WTC11 (cell line): ENCODE results near the gene ZNF335. TPM values are rescaled to one million over a fixed set of nuclear protein-coding genes. Genes with fewer than 3 reads are reported as not detected.

Experiments used
- ESRRA ChIP-seq: sonication (generic); formaldehyde crosslinking; IDR thresholded peaks from 2 replicates; pipeline ENCODE4 v1.8.1; 2022; ENCODE audit warnings: mild to moderate bottlenecking, missing genetic modification reagents, borderline replicate concordance
- ETV6 ChIP-seq: sonication (generic); formaldehyde crosslinking; IDR thresholded peaks from 2 replicates; pipeline ENCODE4 v1.8.1; 2022; ENCODE audit warnings: mild to moderate bottlenecking, missing genetic modification reagents
- FOXJ3 ChIP-seq: sonication (generic); formaldehyde crosslinking; IDR thresholded peaks from 2 replicates; pipeline ENCODE4 v1.9.0; 2021; ENCODE audit warnings: missing genetic modification reagents, mild to moderate bottlenecking, borderline replicate concordance
- FOXK1 ChIP-seq: sonication (generic); formaldehyde crosslinking; IDR thresholded peaks from 2 replicates; pipeline ENCODE4 v1.8.0; 2022; ENCODE audit warnings: mild to moderate bottlenecking, moderate library complexity, missing genetic modification reagents
- JAZF1 ChIP-seq: fragments of 250-450 bp; sonication (Bioruptor Pico); IDR thresholded peaks from 2 replicates; pipeline ENCODE4 v1.9.0; 2021; ENCODE audit warnings: moderate library complexity, mild to moderate bottlenecking, inconsistent platforms
- NR3C1 ChIP-seq: sonication (generic); formaldehyde crosslinking; conservative IDR thresholded peaks from 2 replicates; pipeline ENCODE4 v1.8.1; 2023; ENCODE audit warnings: low read depth, mild to moderate bottlenecking, missing genetic modification reagents
- PRRX2 ChIP-seq: fragments of 250-450 bp; sonication (Bioruptor Pico); IDR thresholded peaks from 2 replicates; pipeline ENCODE4 v1.8.0; 2021; ENCODE audit warnings: mild to moderate bottlenecking
- RELA ChIP-seq: sonication (generic); formaldehyde crosslinking; IDR thresholded peaks from 2 replicates; pipeline ENCODE4 v1.8.1; 2022; ENCODE audit warnings: missing genetic modification reagents, mild to moderate bottlenecking, borderline replicate concordance
- SP1 ChIP-seq: sonication (generic); formaldehyde crosslinking; conservative IDR thresholded peaks from 2 replicates; pipeline ENCODE4 v1.8.1; 2022; ENCODE audit warnings: missing genetic modification reagents
- TEAD1 ChIP-seq: sonication (generic); formaldehyde crosslinking; IDR thresholded peaks from 2 replicates; pipeline ENCODE4 v1.8.0; 2022; ENCODE audit warnings: mild to moderate bottlenecking, missing genetic modification reagents
- ZBTB21 ChIP-seq: sonication (generic); formaldehyde crosslinking; IDR thresholded peaks from 2 replicates; pipeline ENCODE4 v1.8.1; 2023; ENCODE audit warnings: mild to moderate bottlenecking, missing genetic modification reagents, borderline replicate concordance
- ZNF232 ChIP-seq: sonication (generic); formaldehyde crosslinking; IDR thresholded peaks from 2 replicates; pipeline ENCODE4 v1.8.0; 2022; ENCODE audit warnings: mild to moderate bottlenecking, missing genetic modification reagents
- ZNF317 ChIP-seq: sonication (generic); formaldehyde crosslinking; IDR thresholded peaks from 2 replicates; pipeline ENCODE4 v1.8.1; 2023; ENCODE audit warnings: low read depth, mild to moderate bottlenecking, moderate library complexity, missing genetic modification reagents, borderline replicate concordance
- ZNF416 ChIP-seq: fragments of 250-450 bp; sonication (Bioruptor Pico); IDR thresholded peaks from 2 replicates; pipeline ENCODE4 v1.9.0; 2021; ENCODE audit warnings: mild to moderate bottlenecking, inconsistent platforms
- total RNA-seq: library from RNA; stranded (reverse); gene quantifications from 3 replicates; pipeline ENCODE4 v1.2.3, GENCODE V29; 2021
- TF ChIP-seq, protein P1 (sequence below): sonication (generic); formaldehyde crosslinking; IDR thresholded peaks from 2 replicates; pipeline ENCODE4 v1.8.0; 2022; ENCODE audit warnings: mild to moderate bottlenecking, missing genetic modification reagents
- TF ChIP-seq, protein P2 (sequence below): sonication (generic); formaldehyde crosslinking; IDR thresholded peaks from 2 replicates; pipeline ENCODE4 v1.8.0; 2022; ENCODE audit warnings: missing genetic modification reagents
- TF ChIP-seq, protein P3 (sequence below): sonication (generic); formaldehyde crosslinking; IDR thresholded peaks from 2 replicates; pipeline ENCODE4 v1.8.1; 2023; ENCODE audit warnings: mild to moderate bottlenecking, missing genetic modification reagents, moderate library complexity
- TF ChIP-seq, protein P4 (sequence below): fragments of 250-450 bp; sonication (Bioruptor Pico); IDR thresholded peaks from 2 replicates; pipeline ENCODE4 v1.9.0; 2021; ENCODE audit warnings: mild to moderate bottlenecking
- TF ChIP-seq, protein P5 (sequence below): sonication (generic); formaldehyde crosslinking; IDR thresholded peaks from 2 replicates; pipeline ENCODE4 v1.8.1; 2023; ENCODE audit warnings: mild to moderate bottlenecking, missing genetic modification reagents, borderline replicate concordance
- TF ChIP-seq, protein P6 (sequence below): sonication (generic); formaldehyde crosslinking; IDR thresholded peaks from 2 replicates; pipeline ENCODE4 v1.8.0; 2023; ENCODE audit warnings: mild to moderate bottlenecking, missing genetic modification reagents
- TF ChIP-seq, protein P7 (sequence below): sonication (generic); formaldehyde crosslinking; IDR thresholded peaks from 2 replicates; pipeline ENCODE4 v1.8.1; 2022; ENCODE audit warnings: missing genetic modification reagents, borderline replicate concordance

The ZNF335 gene
- total RNA-seq, 1 experiment from 2014 or later = 20.0 TPM

DNA sequence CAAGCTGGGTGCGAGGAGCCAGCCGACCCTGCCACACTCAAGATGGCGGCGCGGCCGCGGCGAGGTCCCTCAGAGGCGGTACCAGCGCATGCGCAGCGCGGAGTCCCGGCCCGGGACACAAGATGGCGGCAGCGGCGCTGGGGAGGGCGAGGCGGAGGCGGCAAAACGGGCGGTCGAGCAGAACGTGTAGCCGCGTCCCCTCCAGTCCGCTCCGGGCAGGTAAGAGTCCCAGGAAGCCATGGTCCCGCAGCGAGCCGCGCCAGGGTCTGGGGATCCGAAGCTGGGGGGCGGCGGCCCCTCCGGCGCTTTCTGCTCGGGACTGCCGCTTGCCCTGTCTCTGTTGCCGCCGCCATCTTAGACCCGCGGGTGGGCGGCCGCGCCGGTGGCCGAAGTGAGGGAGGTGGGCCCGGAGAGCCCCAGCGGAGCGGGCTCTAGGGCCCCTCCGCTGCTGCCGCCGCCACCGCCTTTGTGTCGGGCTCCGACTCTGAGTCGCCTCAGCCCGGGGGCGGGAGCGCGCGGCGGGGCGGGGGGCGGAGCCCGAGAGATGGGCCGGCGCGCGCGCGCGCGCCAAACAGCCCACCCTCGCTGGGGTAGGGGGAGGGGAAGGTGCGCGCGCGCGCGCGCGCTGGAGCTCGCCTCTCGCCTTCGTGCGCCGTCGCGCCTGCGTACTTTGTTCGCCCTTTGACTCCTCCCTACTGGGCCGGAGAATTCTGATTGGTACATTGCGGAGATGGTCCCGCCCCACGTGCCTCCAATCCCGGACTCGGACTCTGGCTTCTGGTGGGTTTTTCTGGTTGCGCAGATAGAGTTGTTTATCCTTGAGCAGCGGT is 37.2 kb downstream of the ZNF335 start, which contains the start of gene PCIF1 (continued):
- TF ChIP-seq ZBTB21 (CRISPR knock-in tag) = 0 out of 2 replicates have a peak, but pooled peaks have one; percentile 56
- 0 out of 2 replicates have a peak, but pooled peaks have one; percentile 51 for TF ChIP-seq NR3C1
- no peak for TF ChIP-seq FOXJ3 (CRISPR knock-in tag)
- TF ChIP-seq SP1 (CRISPR knock-in tag) = peak; percentile 100
- TF ChIP-seq, protein P1, sequence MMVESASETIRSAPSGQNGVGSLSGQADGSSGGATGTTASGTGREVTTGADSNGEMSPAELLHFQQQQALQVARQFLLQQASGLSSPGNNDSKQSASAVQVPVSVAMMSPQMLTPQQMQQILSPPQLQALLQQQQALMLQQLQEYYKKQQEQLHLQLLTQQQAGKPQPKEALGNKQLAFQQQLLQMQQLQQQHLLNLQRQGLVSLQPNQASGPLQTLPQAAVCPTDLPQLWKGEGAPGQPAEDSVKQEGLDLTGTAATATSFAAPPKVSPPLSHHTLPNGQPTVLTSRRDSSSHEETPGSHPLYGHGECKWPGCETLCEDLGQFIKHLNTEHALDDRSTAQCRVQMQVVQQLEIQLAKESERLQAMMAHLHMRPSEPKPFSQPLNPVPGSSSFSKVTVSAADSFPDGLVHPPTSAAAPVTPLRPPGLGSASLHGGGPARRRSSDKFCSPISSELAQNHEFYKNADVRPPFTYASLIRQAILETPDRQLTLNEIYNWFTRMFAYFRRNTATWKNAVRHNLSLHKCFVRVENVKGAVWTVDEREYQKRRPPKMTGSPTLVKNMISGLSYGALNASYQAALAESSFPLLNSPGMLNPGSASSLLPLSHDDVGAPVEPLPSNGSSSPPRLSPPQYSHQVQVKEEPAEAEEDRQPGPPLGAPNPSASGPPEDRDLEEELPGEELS (CRISPR knock-in tag) = peak; percentile 66
- TF ChIP-seq ETV6 (CRISPR knock-in tag) = no peak; the same call in 1 of the 2 replicates
- TF ChIP-seq FOXK1 (CRISPR knock-in tag) = peak; percentile 74
- peak; percentile 81; the same call in 1 of the 2 replicates for TF ChIP-seq ZNF416
- peak; percentile 85; the same call in 1 of the 2 replicates for TF ChIP-seq ESRRA
- TF ChIP-seq, protein P2, sequence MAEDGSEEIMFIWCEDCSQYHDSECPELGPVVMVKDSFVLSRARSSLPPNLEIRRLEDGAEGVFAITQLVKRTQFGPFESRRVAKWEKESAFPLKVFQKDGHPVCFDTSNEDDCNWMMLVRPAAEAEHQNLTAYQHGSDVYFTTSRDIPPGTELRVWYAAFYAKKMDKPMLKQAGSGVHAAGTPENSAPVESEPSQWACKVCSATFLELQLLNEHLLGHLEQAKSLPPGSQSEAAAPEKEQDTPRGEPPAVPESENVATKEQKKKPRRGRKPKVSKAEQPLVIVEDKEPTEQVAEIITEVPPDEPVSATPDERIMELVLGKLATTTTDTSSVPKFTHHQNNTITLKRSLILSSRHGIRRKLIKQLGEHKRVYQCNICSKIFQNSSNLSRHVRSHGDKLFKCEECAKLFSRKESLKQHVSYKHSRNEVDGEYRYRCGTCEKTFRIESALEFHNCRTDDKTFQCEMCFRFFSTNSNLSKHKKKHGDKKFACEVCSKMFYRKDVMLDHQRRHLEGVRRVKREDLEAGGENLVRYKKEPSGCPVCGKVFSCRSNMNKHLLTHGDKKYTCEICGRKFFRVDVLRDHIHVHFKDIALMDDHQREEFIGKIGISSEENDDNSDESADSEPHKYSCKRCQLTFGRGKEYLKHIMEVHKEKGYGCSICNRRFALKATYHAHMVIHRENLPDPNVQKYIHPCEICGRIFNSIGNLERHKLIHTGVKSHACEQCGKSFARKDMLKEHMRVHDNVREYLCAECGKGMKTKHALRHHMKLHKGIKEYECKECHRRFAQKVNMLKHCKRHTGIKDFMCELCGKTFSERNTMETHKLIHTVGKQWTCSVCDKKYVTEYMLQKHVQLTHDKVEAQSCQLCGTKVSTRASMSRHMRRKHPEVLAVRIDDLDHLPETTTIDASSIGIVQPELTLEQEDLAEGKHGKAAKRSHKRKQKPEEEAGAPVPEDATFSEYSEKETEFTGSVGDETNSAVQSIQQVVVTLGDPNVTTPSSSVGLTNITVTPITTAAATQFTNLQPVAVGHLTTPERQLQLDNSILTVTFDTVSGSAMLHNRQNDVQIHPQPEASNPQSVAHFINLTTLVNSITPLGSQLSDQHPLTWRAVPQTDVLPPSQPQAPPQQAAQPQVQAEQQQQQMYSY (CRISPR knock-in tag) = peak; percentile 39; the same call in 1 of the 2 replicates
- peak; percentile 83; the same call in 1 of the 2 replicates for TF ChIP-seq PRRX2 (CRISPR knock-in tag)
- TF ChIP-seq TEAD1 (CRISPR knock-in tag) = peak; percentile 92
- TF ChIP-seq, protein P3, sequence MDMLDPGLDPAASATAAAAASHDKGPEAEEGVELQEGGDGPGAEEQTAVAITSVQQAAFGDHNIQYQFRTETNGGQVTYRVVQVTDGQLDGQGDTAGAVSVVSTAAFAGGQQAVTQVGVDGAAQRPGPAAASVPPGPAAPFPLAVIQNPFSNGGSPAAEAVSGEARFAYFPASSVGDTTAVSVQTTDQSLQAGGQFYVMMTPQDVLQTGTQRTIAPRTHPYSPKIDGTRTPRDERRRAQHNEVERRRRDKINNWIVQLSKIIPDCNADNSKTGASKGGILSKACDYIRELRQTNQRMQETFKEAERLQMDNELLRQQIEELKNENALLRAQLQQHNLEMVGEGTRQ (CRISPR knock-in tag) = peak; percentile 88
- no peak for TF ChIP-seq JAZF1 (CRISPR knock-in tag)
- no peak for TF ChIP-seq RELA
- no peak for TF ChIP-seq ZNF317
- peak; percentile 17 for TF ChIP-seq ZNF232 (CRISPR knock-in tag)
- TF ChIP-seq, protein P4, sequence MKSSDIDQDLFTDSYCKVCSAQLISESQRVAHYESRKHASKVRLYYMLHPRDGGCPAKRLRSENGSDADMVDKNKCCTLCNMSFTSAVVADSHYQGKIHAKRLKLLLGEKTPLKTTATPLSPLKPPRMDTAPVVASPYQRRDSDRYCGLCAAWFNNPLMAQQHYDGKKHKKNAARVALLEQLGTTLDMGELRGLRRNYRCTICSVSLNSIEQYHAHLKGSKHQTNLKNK (CRISPR knock-in tag) = peak; percentile 80; the same call in 1 of the 2 replicates
- TF ChIP-seq, protein P5, sequence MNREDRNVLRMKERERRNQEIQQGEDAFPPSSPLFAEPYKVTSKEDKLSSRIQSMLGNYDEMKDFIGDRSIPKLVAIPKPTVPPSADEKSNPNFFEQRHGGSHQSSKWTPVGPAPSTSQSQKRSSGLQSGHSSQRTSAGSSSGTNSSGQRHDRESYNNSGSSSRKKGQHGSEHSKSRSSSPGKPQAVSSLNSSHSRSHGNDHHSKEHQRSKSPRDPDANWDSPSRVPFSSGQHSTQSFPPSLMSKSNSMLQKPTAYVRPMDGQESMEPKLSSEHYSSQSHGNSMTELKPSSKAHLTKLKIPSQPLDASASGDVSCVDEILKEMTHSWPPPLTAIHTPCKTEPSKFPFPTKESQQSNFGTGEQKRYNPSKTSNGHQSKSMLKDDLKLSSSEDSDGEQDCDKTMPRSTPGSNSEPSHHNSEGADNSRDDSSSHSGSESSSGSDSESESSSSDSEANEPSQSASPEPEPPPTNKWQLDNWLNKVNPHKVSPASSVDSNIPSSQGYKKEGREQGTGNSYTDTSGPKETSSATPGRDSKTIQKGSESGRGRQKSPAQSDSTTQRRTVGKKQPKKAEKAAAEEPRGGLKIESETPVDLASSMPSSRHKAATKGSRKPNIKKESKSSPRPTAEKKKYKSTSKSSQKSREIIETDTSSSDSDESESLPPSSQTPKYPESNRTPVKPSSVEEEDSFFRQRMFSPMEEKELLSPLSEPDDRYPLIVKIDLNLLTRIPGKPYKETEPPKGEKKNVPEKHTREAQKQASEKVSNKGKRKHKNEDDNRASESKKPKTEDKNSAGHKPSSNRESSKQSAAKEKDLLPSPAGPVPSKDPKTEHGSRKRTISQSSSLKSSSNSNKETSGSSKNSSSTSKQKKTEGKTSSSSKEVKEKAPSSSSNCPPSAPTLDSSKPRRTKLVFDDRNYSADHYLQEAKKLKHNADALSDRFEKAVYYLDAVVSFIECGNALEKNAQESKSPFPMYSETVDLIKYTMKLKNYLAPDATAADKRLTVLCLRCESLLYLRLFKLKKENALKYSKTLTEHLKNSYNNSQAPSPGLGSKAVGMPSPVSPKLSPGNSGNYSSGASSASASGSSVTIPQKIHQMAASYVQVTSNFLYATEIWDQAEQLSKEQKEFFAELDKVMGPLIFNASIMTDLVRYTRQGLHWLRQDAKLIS (CRISPR knock-in tag) = peak; percentile 21; the same call in 1 of the 2 replicates
- TF ChIP-seq, protein P6, sequence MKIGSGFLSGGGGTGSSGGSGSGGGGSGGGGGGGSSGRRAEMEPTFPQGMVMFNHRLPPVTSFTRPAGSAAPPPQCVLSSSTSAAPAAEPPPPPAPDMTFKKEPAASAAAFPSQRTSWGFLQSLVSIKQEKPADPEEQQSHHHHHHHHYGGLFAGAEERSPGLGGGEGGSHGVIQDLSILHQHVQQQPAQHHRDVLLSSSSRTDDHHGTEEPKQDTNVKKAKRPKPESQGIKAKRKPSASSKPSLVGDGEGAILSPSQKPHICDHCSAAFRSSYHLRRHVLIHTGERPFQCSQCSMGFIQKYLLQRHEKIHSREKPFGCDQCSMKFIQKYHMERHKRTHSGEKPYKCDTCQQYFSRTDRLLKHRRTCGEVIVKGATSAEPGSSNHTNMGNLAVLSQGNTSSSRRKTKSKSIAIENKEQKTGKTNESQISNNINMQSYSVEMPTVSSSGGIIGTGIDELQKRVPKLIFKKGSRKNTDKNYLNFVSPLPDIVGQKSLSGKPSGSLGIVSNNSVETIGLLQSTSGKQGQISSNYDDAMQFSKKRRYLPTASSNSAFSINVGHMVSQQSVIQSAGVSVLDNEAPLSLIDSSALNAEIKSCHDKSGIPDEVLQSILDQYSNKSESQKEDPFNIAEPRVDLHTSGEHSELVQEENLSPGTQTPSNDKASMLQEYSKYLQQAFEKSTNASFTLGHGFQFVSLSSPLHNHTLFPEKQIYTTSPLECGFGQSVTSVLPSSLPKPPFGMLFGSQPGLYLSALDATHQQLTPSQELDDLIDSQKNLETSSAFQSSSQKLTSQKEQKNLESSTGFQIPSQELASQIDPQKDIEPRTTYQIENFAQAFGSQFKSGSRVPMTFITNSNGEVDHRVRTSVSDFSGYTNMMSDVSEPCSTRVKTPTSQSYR = peak; percentile 76; the same call in 1 of the 2 replicates
- TF ChIP-seq, protein P7, sequence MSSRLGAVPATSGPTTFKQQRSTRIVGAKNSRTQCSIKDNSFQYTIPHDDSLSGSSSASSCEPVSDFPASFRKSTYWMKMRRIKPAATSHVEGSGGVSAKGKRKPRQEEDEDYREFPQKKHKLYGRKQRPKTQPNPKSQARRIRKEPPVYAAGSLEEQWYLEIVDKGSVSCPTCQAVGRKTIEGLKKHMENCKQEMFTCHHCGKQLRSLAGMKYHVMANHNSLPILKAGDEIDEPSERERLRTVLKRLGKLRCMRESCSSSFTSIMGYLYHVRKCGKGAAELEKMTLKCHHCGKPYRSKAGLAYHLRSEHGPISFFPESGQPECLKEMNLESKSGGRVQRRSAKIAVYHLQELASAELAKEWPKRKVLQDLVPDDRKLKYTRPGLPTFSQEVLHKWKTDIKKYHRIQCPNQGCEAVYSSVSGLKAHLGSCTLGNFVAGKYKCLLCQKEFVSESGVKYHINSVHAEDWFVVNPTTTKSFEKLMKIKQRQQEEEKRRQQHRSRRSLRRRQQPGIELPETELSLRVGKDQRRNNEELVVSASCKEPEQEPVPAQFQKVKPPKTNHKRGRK = no peak
